Measurements from ENCODE around the gene HLCS. TPM values are rescaled to one million over a fixed set of nuclear protein-coding genes. Genes with fewer than 3 reads are reported as not detected.

Gene HLCS
- polyA plus RNA-seq, 1 of the 3 experiments (the other 2 are of a cell fraction): 13.0 TPM

DNA sequence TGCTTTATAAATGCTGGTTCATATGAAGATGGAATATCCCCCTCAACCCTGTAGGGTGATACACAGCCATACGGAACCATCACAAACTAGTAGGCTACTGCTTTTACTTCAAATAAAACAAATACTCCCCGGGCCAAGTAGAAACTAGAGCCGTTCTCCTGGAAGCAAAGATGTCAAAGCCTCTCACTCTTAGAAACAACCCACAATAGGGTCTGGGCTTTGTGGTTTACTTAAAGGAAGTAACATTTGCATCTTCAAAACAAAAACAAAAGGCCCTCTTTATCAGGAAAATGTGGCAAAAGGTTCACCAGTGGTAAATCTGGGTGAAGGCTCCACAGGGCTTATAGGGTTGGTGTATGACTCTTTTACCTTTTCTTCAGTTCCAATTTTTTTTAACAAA, 49.8 kb downstream of the HLCS start:
- POLR2A ChIA-PET: no interaction called here
- Histone ChIP-seq H3K4me1 (ENCODE audit: control insufficient read depth in 1 of 2, insufficient read depth in 2 of 2, low read depth in 1 of 2, low read length in 1 of 2) (no peaks in the 10 kb centered on the region), H3K9me3 (no peaks in the 10 kb centered on the region), H3K4me2 (no peak overlapping the region), H3K36me3 (replicated peaks in 1 of 2; ENCODE audit: control insufficient read depth in 1 of 2, insufficient read depth in 2 of 2, low read length in 1 of 2) (peaks cover 0 to 8% of the 10 kb centered on the region in 2 experiments), H2AFZ (ENCODE audit: low read depth) (no peak overlapping the region), H4K20me1 (ENCODE audit: insufficient read depth) (no peaks in the 10 kb centered on the region), H3K9ac (no peak overlapping the region), H3K9me2 (no peaks in the 10 kb centered on the region), H3F3A (replicated peaks; ENCODE audit: insufficient read depth) (no peaks in the 10 kb centered on the region), H3K79me2 (ENCODE audit: insufficient read depth) (no peaks in the 10 kb centered on the region; the same call in 1 of the 2 replicates), H3K4me3 (ENCODE audit: low read depth in 2 of 2, low read length in 1 of 2) (no peak overlapping the region), H3K27ac (ENCODE audit: low read depth in 2 of 2, low read length in 1 of 2) (no peak overlapping the region), H3K27me3 (ENCODE audit: insufficient read depth) (no peaks in the 10 kb centered on the region)
- whole genome bisulfite sequencing (ENCODE audit: low lambda C conversion rate): 100% methylated on average over 3 of the region's 3 CpGs
- no peak for TF ChIP-seq SMC3 (IDR thresholded peaks at IDR 0.05; ENCODE audit: low read depth, low read length)
- TF ChIP-seq, protein P1, sequence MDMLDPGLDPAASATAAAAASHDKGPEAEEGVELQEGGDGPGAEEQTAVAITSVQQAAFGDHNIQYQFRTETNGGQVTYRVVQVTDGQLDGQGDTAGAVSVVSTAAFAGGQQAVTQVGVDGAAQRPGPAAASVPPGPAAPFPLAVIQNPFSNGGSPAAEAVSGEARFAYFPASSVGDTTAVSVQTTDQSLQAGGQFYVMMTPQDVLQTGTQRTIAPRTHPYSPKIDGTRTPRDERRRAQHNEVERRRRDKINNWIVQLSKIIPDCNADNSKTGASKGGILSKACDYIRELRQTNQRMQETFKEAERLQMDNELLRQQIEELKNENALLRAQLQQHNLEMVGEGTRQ (IDR thresholded peaks at IDR 0.05; ENCODE audit: borderline replicate concordance, low read depth, low read length): no peak
- TF ChIP-seq, protein P2, sequence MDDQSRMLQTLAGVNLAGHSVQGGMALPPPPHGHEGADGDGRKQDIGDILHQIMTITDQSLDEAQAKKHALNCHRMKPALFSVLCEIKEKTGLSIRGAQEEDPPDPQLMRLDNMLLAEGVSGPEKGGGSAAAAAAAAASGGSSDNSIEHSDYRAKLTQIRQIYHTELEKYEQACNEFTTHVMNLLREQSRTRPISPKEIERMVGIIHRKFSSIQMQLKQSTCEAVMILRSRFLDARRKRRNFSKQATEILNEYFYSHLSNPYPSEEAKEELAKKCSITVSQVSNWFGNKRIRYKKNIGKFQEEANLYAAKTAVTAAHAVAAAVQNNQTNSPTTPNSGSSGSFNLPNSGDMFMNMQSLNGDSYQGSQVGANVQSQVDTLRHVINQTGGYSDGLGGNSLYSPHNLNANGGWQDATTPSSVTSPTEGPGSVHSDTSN (IDR thresholded peaks at IDR 0.05): no peak
- no peak for TF ChIP-seq RAD21 (IDR thresholded peaks at IDR 0.05; ENCODE audit: low read length)
- no peak for TF ChIP-seq TAF1 (IDR thresholded peaks at IDR 0.05; ENCODE audit: borderline replicate concordance, low read depth, low read length)
- TF ChIP-seq RCOR1 (IDR thresholded peaks at IDR 0.05; ENCODE audit: low read length): no peak
- no peak for TF ChIP-seq EZH2phosphoT487 (IDR thresholded peaks at IDR 0.05; ENCODE audit: borderline replicate concordance, low read depth)
- no peak for TF ChIP-seq RFX5 (IDR thresholded peaks at IDR 0.05; ENCODE audit: low read length)
- TF ChIP-seq ELF1 (IDR thresholded peaks at IDR 0.05): no peak
- no peak for TF ChIP-seq FOXJ3 (CRISPR knock-in tag; IDR thresholded peaks at IDR 0.05)
- no peak for TF ChIP-seq CTCF (IDR thresholded peaks at IDR 0.05)
- no peak for TF ChIP-seq NFIC (IDR thresholded peaks at IDR 0.05; ENCODE audit: borderline replicate concordance)
- TF ChIP-seq FOXM1 (IDR thresholded peaks at IDR 0.05; ENCODE audit: low read depth): no peak
- no peak for DNase-seq
- CTCF ChIA-PET: interaction anchor here (1.1 to 2.9 kb wide), 6 partner anchors 10 to 413 kb away, joined by 3 to 17 read pairs (median 4); no protein-coding TSS in a partner anchor

- ChIA-PET POLR2A (no interaction called here), CTCF (interaction anchor here (0.8 to 1.0 kb wide), 3 partner anchors 12 to 285 kb away, joined by 3 to 6 read pairs (median 3); no protein-coding TSS in a partner anchor)
- Histone ChIP-seq H3K4me1 (ENCODE audit: control insufficient read depth in 1 of 2, insufficient read depth in 2 of 2, low read depth in 1 of 2, low read length in 1 of 2) (peaks cover under 1 to 4% of the 10 kb centered on the region in 2 experiments; a peak in 2 of 4 replicates), H3K4me2 (no peak overlapping the region), H3K27me3 (ENCODE audit: insufficient read depth) (no peaks in the 10 kb centered on the region), H3K36me3 (replicated peaks in 1 of 2; ENCODE audit: control insufficient read depth in 1 of 2, insufficient read depth in 2 of 2, low read length in 1 of 2) (peaks cover 0 to 8% of the 10 kb centered on the region in 2 experiments), H4K20me1 (ENCODE audit: insufficient read depth) (no peaks in the 10 kb centered on the region), H2AFZ (ENCODE audit: low read depth) (no peak overlapping the region), H3K4me3 (ENCODE audit: low read depth in 2 of 2, low read length in 1 of 2) (no peak overlapping the region), H3F3A (replicated peaks; ENCODE audit: insufficient read depth) (no peaks in the 10 kb centered on the region), H3K79me2 (ENCODE audit: insufficient read depth) (no peaks in the 10 kb centered on the region; the same call in 1 of the 2 replicates), H3K9me2 (no peaks in the 10 kb centered on the region), H3K9ac (no peak overlapping the region), H3K9me3 (no peaks in the 10 kb centered on the region), H3K27ac (ENCODE audit: low read depth in 2 of 2, low read length in 1 of 2) (no peak overlapping the region)
- DNase-seq: no peak
- TF ChIP-seq RXRA (IDR thresholded peaks at IDR 0.05; ENCODE audit: borderline replicate concordance, low read depth): no peak
- WGBS (ENCODE audit: low lambda C conversion rate): 95% methylated on average over 8 of the region's 8 CpGs
Observed at GRCh38 chr21:36915696-36916245, 50.7 kb downstream of the HLCS start.
